ENCODE measurements around the gene IPO7.

IPO7 gene

GRCh38 chr11:9495803-9496514 lies 111.5 kb downstream of the IPO7 start:
- DNase-seq, result no peak
